Measurements from ENCODE around the gene HHAT.

HHAT gene

GRCh38 chr1:210722410-210723081 lies 393.8 kb downstream of the HHAT start:
- DNase-seq (ENCODE audit: low read depth), result no peak

DNA sequence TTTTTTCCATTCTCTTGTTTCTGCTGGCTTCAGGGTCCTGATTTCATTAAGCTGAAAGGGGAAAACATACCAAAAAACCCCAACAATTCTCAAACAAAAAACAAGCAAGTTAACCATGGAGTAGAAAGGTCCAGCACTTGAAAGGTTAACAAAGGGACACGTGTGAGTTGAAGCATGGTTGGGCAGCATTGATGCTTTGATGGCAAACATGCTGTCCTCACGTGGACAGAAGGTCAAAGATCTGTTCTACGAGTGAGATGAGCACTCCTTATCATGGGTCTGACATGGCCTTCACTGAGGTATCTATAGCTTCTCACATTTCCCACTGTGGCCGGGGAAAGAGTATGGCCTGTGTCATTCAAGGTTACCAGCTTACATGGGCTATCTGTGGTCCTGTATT lies 394.9 kb downstream of the HHAT start:
- no peak for DNase-seq (ENCODE audit: low read depth)

GRCh38 chr1:210724768-210725167 lies 396.1 kb downstream of the HHAT start:
- DNase-seq (ENCODE audit: low read depth), result no peak
